ENCODE results near the gene C12orf76. TPM values are rescaled to one million over a fixed set of nuclear protein-coding genes. Genes with fewer than 3 reads are reported as not detected.

The C12orf76 gene
- total RNA-seq, 1 experiment from 2014 or later: 9.7 TPM

- DNase-seq: peak; percentile 45
Measured at GRCh38 chr12:110039085-110039807, 9.1 kb downstream of the C12orf76 start.

More at GRCh38 chr12:110039085-110039807, 9.1 kb downstream of the C12orf76 start:
- no peak overlapping the region for H4K5ac ChIP-seq (ENCODE audit: insufficient read length, low read depth, low read length)
- no peaks in the 10 kb centered on the region for H3K4me1 ChIP-seq (ENCODE audit: insufficient read depth, low read length)
- no peak overlapping the region for H2BK12ac ChIP-seq (ENCODE audit: insufficient read length, low read depth, low read length)
- no peak overlapping the region for H2BK120ac ChIP-seq (ENCODE audit: low read depth, low read length, poor library complexity, severe bottlenecking)
- TF ChIP-seq, protein P1, sequence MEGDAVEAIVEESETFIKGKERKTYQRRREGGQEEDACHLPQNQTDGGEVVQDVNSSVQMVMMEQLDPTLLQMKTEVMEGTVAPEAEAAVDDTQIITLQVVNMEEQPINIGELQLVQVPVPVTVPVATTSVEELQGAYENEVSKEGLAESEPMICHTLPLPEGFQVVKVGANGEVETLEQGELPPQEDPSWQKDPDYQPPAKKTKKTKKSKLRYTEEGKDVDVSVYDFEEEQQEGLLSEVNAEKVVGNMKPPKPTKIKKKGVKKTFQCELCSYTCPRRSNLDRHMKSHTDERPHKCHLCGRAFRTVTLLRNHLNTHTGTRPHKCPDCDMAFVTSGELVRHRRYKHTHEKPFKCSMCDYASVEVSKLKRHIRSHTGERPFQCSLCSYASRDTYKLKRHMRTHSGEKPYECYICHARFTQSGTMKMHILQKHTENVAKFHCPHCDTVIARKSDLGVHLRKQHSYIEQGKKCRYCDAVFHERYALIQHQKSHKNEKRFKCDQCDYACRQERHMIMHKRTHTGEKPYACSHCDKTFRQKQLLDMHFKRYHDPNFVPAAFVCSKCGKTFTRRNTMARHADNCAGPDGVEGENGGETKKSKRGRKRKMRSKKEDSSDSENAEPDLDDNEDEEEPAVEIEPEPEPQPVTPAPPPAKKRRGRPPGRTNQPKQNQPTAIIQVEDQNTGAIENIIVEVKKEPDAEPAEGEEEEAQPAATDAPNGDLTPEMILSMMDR (conservative IDR thresholded peaks at IDR 0.05): no peak
- no peak overlapping the region for H3K18ac ChIP-seq (ENCODE audit: insufficient read length, low read depth, low read length)
- H3K27me3 ChIP-seq (ENCODE audit: insufficient read depth, low read length): no peaks in the 10 kb centered on the region
- no peak overlapping the region for H3K14ac ChIP-seq (ENCODE audit: insufficient read depth, low read length)
- no peak overlapping the region for H3T11ph ChIP-seq (ENCODE audit: low read length)
- Mint-ChIP-seq H3K9me3 (no peaks in the 10 kb centered on the region; a peak in 1 of 5 replicates), H3K4me1 (peaks cover 24 to 26% of the 10 kb centered on the region in 2 experiments), H3K27ac (peak overlapping the region; percentile 4 to 69 (median 65); a peak in 3 of 7 replicates), H3K27me3 (ENCODE audit: low read depth) (no peaks in the 10 kb centered on the region), H3K36me3 (ENCODE audit: insufficient read depth in 1 of 3, low read depth in 3 of 3) (peaks cover 5 to 25% (median 16%) of the 10 kb centered on the region in 3 experiments), H3K4me3 (no peak overlapping the region; a peak in 1 of 5 replicates)
- no peak overlapping the region for H2BK5ac ChIP-seq (ENCODE audit: insufficient read length, low read length)
- no peak overlapping the region for H3K56ac ChIP-seq (ENCODE audit: insufficient read length, low read depth, low read length)
- no peak overlapping the region for H3K4ac ChIP-seq (ENCODE audit: low read depth, low read length)
- no peak overlapping the region for H3K4me2 ChIP-seq (ENCODE audit: insufficient read depth, insufficient read length, low read length)
- H2BK20ac ChIP-seq (ENCODE audit: low read depth, low read length, poor library complexity, severe bottlenecking): no peak overlapping the region
- no CpG with 5 or more reads among the region's 5 CpGs for WGBS (ENCODE audit: extremely low coverage, insufficient read length, low lambda C conversion rate)
- H3K9ac ChIP-seq (ENCODE audit: extremely low read depth, insufficient read length, low read length): no peak overlapping the region
- no peaks in the 10 kb centered on the region for H3K79me2 ChIP-seq (ENCODE audit: insufficient read depth, low read length)
- no peaks in the 10 kb centered on the region for H3K23me2 ChIP-seq (ENCODE audit: insufficient read length, low read depth, low read length, poor library complexity, severe bottlenecking)
- no peak overlapping the region for H4K8ac ChIP-seq (replicated peaks; ENCODE audit: insufficient read length, low read depth, low read length)
- no peaks in the 10 kb centered on the region for H3K79me1 ChIP-seq (ENCODE audit: insufficient read depth, low read depth, low read length, poor library complexity, severe bottlenecking)
- H2AK5ac ChIP-seq (ENCODE audit: insufficient read length, low read length): no peak overlapping the region
- no peak overlapping the region for H4K91ac ChIP-seq (ENCODE audit: insufficient read length, low read depth, low read length)
- H3K23ac ChIP-seq (ENCODE audit: insufficient read length, low read depth, low read length): no peak overlapping the region
- H3K9me3 ChIP-seq (ENCODE audit: control insufficient read depth, low read depth, low read length): no peaks in the 10 kb centered on the region
- no peak overlapping the region for H2BK15ac ChIP-seq (ENCODE audit: low read depth, low read length)
- no peak overlapping the region for H3K27ac ChIP-seq (ENCODE audit: insufficient read length, low read depth, low read length)
- no peaks in the 10 kb centered on the region for H4K20me1 ChIP-seq (ENCODE audit: control insufficient read depth, insufficient read depth, insufficient read length)
- H2AFZ ChIP-seq (ENCODE audit: low read length): no peak overlapping the region

Measured in H9 (cell line).